ENCODE data around the gene PACRG.

PACRG gene

GRCh38 chr6:163342571-163343539, 615.1 kb downstream of the PACRG start:
- no peak for DNase-seq

- DNase-seq, result no peak
Measured at GRCh38 chr6:163343609-163344008, 615.8 kb downstream of the PACRG start.

GRCh38 chr6:163344411-163344810, 616.6 kb downstream of the PACRG start:
- DNase-seq, result no peak

- DNase-seq, result no peak
Measured at GRCh38 chr6:163345931-163346330, 618.2 kb downstream of the PACRG start.

GRCh38 chr6:163346497-163346961, 618.8 kb downstream of the PACRG start:
- DNase-seq, result no peak

- DNase-seq, result no peak
Measured at GRCh38 chr6:163347021-163347446, 619.3 kb downstream of the PACRG start.

- no peak for DNase-seq
Measured at GRCh38 chr6:163348789-163349680, 621.3 kb downstream of the PACRG start.

GRCh38 chr6:163349696-163350095, 621.9 kb downstream of the PACRG start:
- no peak for DNase-seq

- DNase-seq, result no peak
Measured at GRCh38 chr6:163351013-163351412, 623.2 kb downstream of the PACRG start.

- DNase-seq, result no peak
Measured at GRCh38 chr6:163352011-163352685, 624.4 kb downstream of the PACRG start.

GRCh38 chr6:163352966-163353365, 625.2 kb downstream of the PACRG start:
- no peak for DNase-seq

- DNase-seq, result no peak
Measured at GRCh38 chr6:163354085-163354484, 626.3 kb downstream of the PACRG start.

- DNase-seq, result no peak
Measured at GRCh38 chr6:163354761-163355425, 627.1 kb downstream of the PACRG start.

- DNase-seq, result no peak
Measured at GRCh38 chr6:163355426-163355991, 627.7 kb downstream of the PACRG start.

- no peak for DNase-seq
Measured at GRCh38 chr6:163356324-163356723, 628.5 kb downstream of the PACRG start.

GRCh38 chr6:163356743-163357142, 629.0 kb downstream of the PACRG start:
- DNase-seq, result no peak

- DNase-seq, result no peak
Measured at GRCh38 chr6:163364641-163365040, 636.9 kb downstream of the PACRG start.

Data from NCI-H1048 (cell line).